Activated naive CD4-positive, alpha-beta T cell treated with anti-CD3 and anti-CD28 coated beads, Interleukin-2, amount 50 U/mL, for 72 hours (primary cell): ENCODE results near the gene AMBRA1. TPM values are rescaled to one million over a fixed set of nuclear protein-coding genes. Genes with fewer than 3 reads are reported as not detected.

Experiments
- ATAC-seq, 2 donors: fragments of 150-1000 bp; cut with Tn5 transposase; 2 replicates each; pipeline ENCODE4 v1.10.0; 2021; ENCODE audit warnings: mild to moderate bottlenecking in 2 of 2, moderate library complexity in 2 of 2
- DNase-seq, 2 donors: peaks; one replicate each; pipeline ENCODE4 v3.0.0; 2021 to 2022; ENCODE audit warnings: low spot score in 2 of 2
- H3K27ac Mint-ChIP-seq, 2 donors: one replicate each; pipeline ENCODE4 v1.8.0; 2022; ENCODE audit warnings: mild to moderate bottlenecking in 2 of 2, mixed read lengths in 2 of 2
- H3K36me3 Mint-ChIP-seq, 2 donors: one replicate each; pipeline ENCODE4 v1.8.0; 2022; ENCODE audit warnings: mixed read lengths in 2 of 2
- H3K9me3 Mint-ChIP-seq, 2 donors: one replicate each; pipeline ENCODE4 v1.8.0; 2022; ENCODE audit warnings: mixed read lengths in 2 of 2
- total RNA-seq, 2 donors: library from RNA; stranded (reverse); gene quantifications; one replicate each; pipeline ENCODE4 v1.2.3, GENCODE V29; 2022

Gene AMBRA1
- total RNA-seq, 2 donors from 2014 or later: 20.9 to 28.5 TPM

DNA sequence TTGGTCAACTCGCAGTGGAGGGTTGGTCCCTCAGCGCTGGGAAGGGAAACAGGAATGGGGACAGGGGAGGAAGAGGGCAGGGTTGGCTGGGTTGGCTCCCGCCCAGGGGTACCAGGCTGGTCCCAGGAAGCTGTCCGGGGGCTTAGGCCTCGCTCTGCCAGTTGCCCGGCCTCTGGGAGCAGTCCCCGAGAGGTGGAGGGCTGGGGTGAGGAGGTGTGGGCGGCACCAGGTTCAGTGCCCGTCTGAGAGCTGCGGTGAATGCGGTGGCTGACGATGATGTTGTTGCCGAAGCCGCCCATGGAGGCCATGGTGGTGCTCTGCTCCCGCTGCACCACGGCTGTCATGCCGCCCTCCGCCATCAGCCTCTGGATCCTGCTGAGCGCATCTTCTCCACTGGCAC, 196.3 kb downstream of the AMBRA1 start:
- ATAC-seq: no peak

DNA sequence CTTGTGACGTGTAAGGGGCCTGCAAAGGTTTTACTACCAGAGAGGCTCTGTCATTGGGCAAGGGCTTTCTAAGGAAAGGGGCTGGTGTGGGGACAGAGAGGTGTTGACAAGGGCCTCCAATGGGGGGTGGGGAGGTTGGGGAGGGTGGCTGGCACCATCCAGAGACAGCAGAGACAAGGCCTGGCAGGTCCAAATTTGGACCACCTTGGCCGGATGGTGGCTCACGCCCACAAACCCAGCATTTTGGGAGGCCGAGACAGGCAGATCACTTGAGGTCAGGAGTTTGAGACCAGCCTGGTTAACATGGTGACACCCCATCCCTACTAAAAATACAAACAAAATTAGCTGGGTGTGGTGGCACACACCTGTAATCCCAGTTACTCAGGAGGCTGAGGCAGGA, 200.1 kb downstream of the AMBRA1 start:
- no peak for ATAC-seq

More for the DNA sequence above, 196.3 kb downstream of the AMBRA1 start:
- no peak for DNase-seq
- Mint-ChIP-seq H3K9me3 (no peaks in the 10 kb centered on the region), H3K27ac (peak overlapping the region in 1 of 2 donors; percentile 89), H3K36me3 (peaks cover 6 to 12% of the 10 kb centered on the region in 2 donors)

GRCh38 chr11:46393231-46393616, 200.6 kb downstream of the AMBRA1 start:
- no peaks in the 10 kb centered on the region for H3K9me3 Mint-ChIP-seq
- ATAC-seq: no peak
- peaks cover 7 to 12% of the 10 kb centered on the region in 2 donors for H3K36me3 Mint-ChIP-seq
- no peak for DNase-seq
- peak overlapping the region in 1 of 2 donors; percentile 55 for H3K27ac Mint-ChIP-seq

More for the DNA sequence above, 200.1 kb downstream of the AMBRA1 start:
- Mint-ChIP-seq H3K9me3 (no peaks in the 10 kb centered on the region), H3K27ac (no peak overlapping the region), H3K36me3 (peaks cover 7 to 12% of the 10 kb centered on the region in 2 donors)
- no peak for DNase-seq

DNA sequence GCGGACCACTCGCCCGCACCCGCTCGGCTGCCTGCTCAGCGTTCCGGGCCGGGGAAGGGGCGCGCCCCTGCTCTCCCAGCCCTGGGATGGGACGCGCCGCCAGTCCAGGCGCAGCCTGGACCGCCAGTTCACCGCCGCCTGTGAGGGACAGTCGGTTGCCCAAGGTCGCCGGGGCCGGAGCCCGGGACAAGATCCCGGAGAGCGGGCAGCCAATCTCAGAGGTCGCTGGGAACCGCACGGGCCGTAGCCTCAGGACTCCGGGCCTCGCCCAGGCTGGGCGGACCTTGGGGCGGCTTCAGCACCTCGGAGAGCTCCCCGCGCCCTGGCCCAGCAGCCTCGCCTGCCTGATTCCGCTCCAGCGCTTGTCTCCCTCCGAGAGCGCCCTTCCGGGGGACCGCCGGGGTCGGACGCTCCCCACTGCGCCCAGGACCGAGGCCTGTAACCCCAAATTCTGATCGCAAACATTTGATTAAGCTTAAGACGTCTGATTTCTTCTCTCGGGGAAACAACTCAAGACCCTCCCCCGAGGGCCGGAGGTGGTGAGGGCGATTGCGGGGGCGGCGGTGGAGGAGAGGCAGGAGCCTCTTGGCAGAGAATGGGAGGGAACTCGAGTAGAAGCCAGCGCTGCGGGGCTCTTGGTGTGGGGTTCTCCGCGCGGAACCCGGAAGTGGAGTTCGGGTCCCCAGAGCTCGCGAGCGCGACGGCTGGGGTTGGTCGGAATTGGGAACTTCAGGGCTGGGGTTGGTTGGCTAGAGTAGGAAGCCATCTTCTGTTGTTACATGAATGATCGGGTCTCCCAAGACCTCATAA, 201.2 kb downstream of the AMBRA1 start:
- Mint-ChIP-seq H3K9me3 (no peaks in the 10 kb centered on the region), H3K36me3 (peaks cover 7 to 12% of the 10 kb centered on the region in 2 donors), H3K27ac (peak overlapping the region in 1 of 2 donors; percentile 55)
- DNase-seq (peak; percentile 72 to 85), ATAC-seq (peak; percentile 69 to 83)

DNA sequence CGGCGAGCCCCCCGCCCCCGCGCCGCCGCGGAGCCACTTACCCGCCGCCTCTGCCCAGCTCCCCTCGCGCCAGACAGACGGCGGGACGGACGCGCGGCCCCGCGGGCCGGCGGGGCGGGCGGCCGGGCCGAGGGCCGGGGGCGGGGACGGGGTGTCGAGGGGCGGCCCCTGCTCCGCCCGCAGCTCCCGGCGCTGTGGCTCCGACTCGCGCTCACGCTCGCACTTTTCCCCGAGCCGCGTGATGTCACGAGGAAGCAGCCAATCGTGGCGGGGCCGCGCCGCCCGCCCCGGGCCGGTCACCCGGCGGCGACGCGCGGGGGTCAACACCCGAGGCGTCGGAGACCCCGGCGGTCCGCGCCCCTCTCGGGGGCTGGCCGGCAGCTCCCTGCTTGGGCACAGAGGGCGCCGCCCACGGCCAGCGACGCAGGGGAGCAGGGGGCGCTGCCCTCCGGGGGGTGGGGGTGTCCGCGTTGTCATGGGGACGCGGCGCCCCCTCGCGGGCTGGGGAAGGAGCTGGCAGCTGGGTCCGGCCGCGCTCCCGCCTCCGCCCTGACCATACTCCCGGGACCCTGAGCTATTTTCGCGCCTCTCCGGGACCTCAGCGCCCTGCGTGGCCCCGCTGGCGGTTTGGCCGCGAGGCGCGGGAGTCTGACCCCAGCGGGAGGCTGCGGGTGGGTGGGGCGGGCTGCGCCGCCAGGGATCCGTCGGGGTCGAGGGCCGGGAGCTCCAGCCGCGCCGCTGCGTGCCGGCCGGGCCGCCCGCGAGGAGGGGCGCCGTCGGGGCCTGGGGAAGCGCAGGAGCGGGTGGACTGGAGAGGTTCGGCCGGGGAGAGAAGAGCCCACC, 202.0 kb downstream of the AMBRA1 start, which contains the start of gene CHRM4:
TSS of gene CHRM4 (minus strand) at position 199 of the 843 bp plus-strand sequence. CDS start 5,219 bp downstream, outside the sequence.
- Mint-ChIP-seq H3K9me3 (no peaks in the 10 kb centered on the region), H3K36me3 (peaks cover 7% of the 10 kb centered on the region in 2 donors), H3K27ac (no peak within 1 kb of the TSS)
- peak in 1 of 2 donors; percentile 57 for DNase-seq
- ATAC-seq: peak; percentile 11 to 23

DNA sequence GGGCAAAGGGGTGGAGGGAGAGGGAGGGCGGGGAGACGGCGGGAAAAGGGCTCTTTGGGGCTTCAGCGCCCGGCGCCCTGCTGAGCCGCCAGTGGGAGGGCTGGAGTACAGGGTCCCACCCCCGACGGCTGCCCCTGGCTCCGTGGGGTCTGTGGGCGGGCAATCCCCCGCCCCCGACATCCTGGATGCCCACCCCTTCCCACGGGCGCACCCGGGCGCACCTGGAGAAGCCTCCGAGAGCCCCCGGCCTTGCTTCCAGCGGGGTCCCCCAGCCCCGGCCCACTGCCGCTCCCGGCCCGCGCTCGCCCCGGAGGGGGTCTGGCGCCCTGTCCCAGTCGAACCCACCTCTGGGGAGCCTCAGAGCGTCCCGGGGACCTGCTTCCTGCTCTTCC, 202.6 kb downstream of the AMBRA1 start:
- peaks cover 7% of the 10 kb centered on the region in 2 donors for H3K36me3 Mint-ChIP-seq
- no peaks in the 10 kb centered on the region for H3K9me3 Mint-ChIP-seq
- H3K27ac Mint-ChIP-seq: no peak overlapping the region
- ATAC-seq: no peak
- DNase-seq: no peak

- Mint-ChIP-seq H3K27ac (no peak overlapping the region), H3K36me3 (peaks cover 7% of the 10 kb centered on the region in 2 donors), H3K9me3 (no peaks in the 10 kb centered on the region)
- DNase-seq (no peak), ATAC-seq (no peak)
Observed at GRCh38 chr11:46390331-46391171, 203.3 kb downstream of the AMBRA1 start.

DNA sequence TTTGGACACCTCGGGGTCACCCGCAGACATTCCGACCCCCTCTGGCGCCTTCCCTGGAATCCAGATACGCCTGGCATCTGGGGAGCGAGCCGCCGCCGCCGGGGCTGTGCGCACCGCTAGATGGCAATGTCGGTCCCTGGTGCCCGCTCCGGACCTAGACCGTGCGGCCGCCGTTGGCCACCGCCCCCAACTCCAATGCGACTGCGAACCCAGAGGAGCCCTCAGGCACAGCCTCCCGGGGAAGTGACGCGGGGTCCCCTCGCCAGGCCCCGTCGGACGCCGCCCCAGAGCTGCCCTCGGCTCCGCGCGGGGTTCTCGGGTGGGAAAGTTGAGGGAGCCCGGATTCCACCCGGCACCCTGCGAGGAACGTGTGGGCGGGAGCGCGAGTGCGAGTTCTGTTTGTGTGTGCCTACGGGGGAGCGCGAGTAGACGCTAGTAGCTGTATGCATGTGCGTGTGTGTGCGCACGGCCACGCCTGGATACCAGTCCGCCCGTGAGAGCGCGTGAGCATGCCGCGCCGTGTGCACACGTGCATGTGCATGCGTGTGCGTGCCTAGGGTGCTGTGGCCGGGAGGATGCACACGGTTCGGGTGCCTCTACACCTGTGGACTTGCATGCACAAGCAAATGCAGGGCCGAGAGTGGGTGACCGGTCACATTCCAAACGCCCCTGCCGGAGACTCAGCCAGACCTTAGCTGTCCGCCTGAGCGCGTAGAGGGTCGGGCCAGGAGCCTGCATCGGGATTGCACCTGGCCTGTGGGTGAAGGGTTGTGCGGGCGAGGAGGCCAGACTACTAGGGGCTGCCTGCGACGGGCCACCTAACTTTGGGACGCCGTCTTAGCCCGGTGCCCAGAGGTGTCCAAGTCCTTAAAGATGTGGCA, 204.1 kb downstream of the AMBRA1 start:
- Mint-ChIP-seq H3K27ac (no peak overlapping the region), H3K36me3 (peaks cover 7% of the 10 kb centered on the region in 2 donors), H3K9me3 (no peaks in the 10 kb centered on the region)
- ATAC-seq: peak; percentile 60 to 63
- DNase-seq: peak; percentile 67 to 75

DNA sequence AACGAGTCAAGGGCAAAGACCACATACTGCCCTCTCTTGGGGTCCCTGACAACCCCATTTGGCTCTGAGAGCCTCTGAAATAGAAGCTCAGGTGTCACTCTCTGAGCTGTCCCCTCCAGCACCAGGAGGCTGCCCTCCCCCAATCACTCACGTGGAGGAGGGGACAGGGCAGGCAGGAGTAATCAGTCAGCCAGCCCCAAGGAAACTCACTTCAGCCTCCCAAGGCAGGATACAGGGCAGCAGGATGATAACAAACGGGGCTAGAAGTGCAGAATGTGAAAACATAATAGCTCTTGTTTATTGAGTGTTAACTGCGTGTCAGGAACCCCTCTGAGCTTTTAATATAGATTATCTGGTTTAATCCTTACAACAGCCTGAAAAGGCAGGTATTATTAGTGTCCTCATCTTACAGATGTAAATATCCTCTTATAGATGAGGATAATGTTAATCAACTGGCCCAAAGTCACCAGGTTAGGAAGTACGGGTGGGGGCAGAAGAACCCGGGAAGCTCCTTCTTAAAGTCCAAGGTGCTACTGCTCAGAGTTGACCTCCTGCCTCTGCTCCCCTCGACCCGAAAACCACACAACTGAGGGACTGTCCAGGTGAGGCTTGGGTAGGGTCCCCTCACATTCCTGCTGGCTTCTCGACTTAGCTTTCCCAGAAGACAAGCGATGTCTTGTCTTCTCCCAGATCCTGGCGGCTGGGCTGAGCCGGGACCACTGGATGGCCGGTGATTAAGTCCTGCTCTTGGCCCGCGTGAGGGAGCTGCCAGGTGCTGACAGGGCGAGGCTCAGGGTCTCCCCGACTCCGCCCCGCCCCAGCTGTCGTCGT, 205.0 kb downstream of the AMBRA1 start:
- DNase-seq (no peak), ATAC-seq (no peak)
- Mint-ChIP-seq H3K9me3 (no peaks in the 10 kb centered on the region), H3K27ac (no peak overlapping the region), H3K36me3 (peaks cover 7% of the 10 kb centered on the region in 2 donors)

GRCh38 chr11:46387919-46388618, 205.8 kb downstream of the AMBRA1 start:
- ATAC-seq (no peak), DNase-seq (no peak)
- H3K9me3 Mint-ChIP-seq: no peaks in the 10 kb centered on the region
- no peak overlapping the region for H3K27ac Mint-ChIP-seq
- H3K36me3 Mint-ChIP-seq: peaks cover 6 to 7% of the 10 kb centered on the region in 2 donors

DNA sequence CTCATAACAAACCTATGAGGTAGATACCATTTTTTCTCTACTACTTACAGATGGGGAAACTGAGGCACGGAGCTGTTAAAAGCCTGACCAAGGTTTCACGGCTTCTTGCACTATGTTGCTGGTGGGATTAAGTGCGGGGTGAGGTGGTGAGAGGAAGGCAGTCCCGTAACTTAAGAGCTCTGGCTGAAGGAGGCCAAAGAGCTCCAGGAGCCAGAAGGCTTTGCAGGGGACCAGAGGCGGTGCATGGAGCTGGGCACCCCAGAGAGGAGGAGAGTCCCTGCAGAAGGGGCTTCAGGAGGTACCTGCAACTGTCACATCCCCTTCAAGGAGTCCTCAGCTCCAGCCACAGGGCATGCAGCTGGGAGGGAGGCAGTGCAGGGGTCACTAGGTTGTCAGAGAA, 206.4 kb downstream of the AMBRA1 start:
- DNase-seq (no peak), ATAC-seq (no peak)
- H3K36me3 Mint-ChIP-seq: peaks cover 0 to under 1% of the 10 kb centered on the region in 2 donors
- H3K27ac Mint-ChIP-seq: no peak overlapping the region
- H3K9me3 Mint-ChIP-seq: no peaks in the 10 kb centered on the region

DNA sequence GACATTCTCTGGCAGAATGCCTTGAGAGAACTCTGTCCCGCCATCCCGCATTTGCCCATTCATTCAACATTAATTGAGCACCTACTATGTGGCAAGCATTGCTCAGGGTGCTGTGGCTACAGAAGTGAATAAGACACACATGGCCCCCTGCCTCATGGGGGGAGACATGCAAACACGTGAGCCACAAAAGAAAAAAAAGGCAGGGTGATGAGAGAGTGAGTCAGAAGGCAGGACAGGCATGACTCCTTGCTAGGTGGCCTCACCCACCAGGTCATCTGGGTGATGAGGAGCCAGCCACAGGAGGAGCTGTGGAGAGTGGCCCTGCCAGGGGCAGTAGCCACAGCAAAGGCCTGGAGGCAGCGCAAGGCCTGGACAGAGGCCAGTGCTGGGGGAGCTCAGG, 207.1 kb downstream of the AMBRA1 start:
- H3K9me3 Mint-ChIP-seq: no peaks in the 10 kb centered on the region
- no peaks in the 10 kb centered on the region for H3K36me3 Mint-ChIP-seq
- no peak for DNase-seq
- peak in 1 of 2 donors; percentile 62 for ATAC-seq
- no peak overlapping the region for H3K27ac Mint-ChIP-seq

- no peak for DNase-seq
- Mint-ChIP-seq H3K27ac (no peak overlapping the region), H3K36me3 (no peaks in the 10 kb centered on the region), H3K9me3 (no peaks in the 10 kb centered on the region)
- no peak for ATAC-seq
Observed at GRCh38 chr11:46386005-46386578, 207.7 kb downstream of the AMBRA1 start.
